ENCODE results near the gene HDLBP.
"Not testable (repeated sequence)": the region's sequence is repeated elsewhere in the genome, so short reads cannot be mapped to it uniquely, and the experiment has no call there.

Gene HDLBP

GRCh38 chr2:241321033-241321432, 5.6 kb upstream of the HDLBP start:
- TF ChIP-seq CTCF (IDR thresholded peaks at IDR 0.05; ENCODE audit: borderline replicate concordance, insufficient read depth, low read depth, low read length): no peak
- H3K4me3 ChIP-seq (ENCODE audit: low read depth, low read length): no peak overlapping the region

DNA sequence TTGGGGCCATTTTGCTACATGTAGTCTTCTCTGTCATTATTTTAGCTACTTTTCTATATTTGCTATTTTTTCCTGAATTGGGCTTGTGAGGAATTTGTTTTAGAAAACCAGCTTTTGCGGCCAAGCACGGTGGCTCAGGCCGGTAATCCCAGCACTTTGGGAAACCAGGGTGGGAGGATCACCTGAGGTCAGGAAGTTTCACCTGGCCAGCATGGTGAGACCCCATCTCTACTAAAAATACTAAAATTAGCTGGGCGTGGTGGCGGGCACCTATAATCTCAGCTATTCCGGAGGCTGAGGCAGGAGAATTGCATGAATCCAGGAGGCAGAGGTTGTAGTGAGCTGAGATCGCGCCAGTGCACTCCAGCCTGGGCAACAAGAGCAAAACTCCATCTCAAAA, 4.9 kb upstream of the HDLBP start:
- no peak overlapping the region for H3K4me3 ChIP-seq (ENCODE audit: low read depth, low read length)
- no peak for TF ChIP-seq CTCF (IDR thresholded peaks at IDR 0.05; ENCODE audit: borderline replicate concordance, insufficient read depth, low read depth, low read length)

DNA sequence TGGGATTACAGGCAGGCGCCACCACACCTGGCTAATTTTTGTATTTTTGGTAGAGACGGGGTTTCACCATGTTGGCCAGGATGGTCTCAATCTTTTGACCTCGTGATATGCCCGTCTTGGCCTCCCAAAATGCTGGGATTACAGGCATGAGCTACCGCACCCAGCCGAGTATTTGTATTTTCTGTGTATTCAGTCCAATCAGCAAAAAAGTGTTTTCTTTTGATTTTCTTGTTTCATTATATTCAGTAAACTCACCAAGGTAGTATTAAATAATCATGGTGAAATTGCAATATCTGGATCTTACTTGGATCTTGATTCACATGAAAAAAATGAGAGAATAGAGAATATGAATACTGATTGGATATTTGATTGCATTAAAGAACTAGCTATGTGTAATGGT, 3.4 kb upstream of the HDLBP start:
- H3K4me3 ChIP-seq (ENCODE audit: low read depth, low read length): not testable (repeated sequence)

DNA sequence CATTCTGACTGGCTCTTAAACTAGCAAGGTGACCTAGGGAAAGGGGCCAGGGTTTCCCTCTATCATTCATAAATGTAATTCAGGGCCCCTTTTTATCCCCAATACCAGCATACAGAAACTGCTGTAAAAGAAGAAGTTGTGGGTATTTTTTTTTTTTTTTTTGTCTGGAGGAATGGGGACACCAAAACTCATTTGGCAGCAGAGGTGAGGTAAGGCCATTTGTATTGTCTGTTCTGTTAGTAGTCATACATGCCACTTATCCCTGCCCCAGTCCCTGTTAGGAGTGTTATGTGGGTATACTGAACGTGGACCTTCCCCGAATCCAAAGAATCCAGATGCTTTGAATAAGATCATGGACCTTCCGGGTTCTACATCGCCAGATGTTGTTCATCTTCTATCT, 1.9 kb upstream of the HDLBP start:
- TF ChIP-seq CTCF (IDR thresholded peaks at IDR 0.05; ENCODE audit: borderline replicate concordance, insufficient read depth, low read depth, low read length): no peak
- H3K4me3 ChIP-seq (ENCODE audit: low read depth, low read length): peak overlapping the region; percentile 70

GRCh38 chr2:241316825-241317224, 1.4 kb upstream of the HDLBP start:
- peak overlapping the region; percentile 70 for H3K4me3 ChIP-seq (ENCODE audit: low read depth, low read length)
- TF ChIP-seq CTCF (IDR thresholded peaks at IDR 0.05; ENCODE audit: borderline replicate concordance, insufficient read depth, low read depth, low read length): no peak

- H3K4me3 ChIP-seq (ENCODE audit: low read depth, low read length): peak within 1 kb of the TSS; percentile 70
- no peak for TF ChIP-seq CTCF (IDR thresholded peaks at IDR 0.05; ENCODE audit: borderline replicate concordance, insufficient read depth, low read depth, low read length)
These were observed 583 bp upstream of the HDLBP start, which contains the start of gene SEPTIN2 for GRCh38 chr2:241315879-241316631. TSS of gene SEPTIN2 (plus strand) at chr2:241315925. CDS start at chr2:241324233, 8,308 bp downstream.

- no peak for TF ChIP-seq CTCF (IDR thresholded peaks at IDR 0.05; ENCODE audit: borderline replicate concordance, insufficient read depth, low read depth, low read length)
- H3K4me3 ChIP-seq (ENCODE audit: low read depth, low read length): peak overlapping the region; percentile 62
These were observed 1.0 kb downstream of the HDLBP start for GRCh38 chr2:241314226-241315092.
